Peyer's patch (tissue), 4 donors: ENCODE data around the gene CYSTM1.

Source experiments
- CTCF ChIP-seq, 6 experiments: fragments of 450-650 bp in 4 of 6; fragments of 200-600 bp in 2 of 6; sonication (generic) in 1 of 6; IDR thresholded peaks; one replicate each; pipeline ENCODE4 v1.5.1; 2017 to 2019; ENCODE audit warnings: antibody characterized with exemption in 6 of 6, mild to moderate bottlenecking in 3 of 6, moderate library complexity in 1 of 6
- POLR2A ChIP-seq, 2 donors: fragments of 450-650 bp; IDR thresholded peaks; one replicate each; pipeline ENCODE4 v1.5.1; 2017; ENCODE audit warnings: antibody characterized with exemption in 2 of 2, mild to moderate bottlenecking in 2 of 2, moderate library complexity in 2 of 2

DNA sequence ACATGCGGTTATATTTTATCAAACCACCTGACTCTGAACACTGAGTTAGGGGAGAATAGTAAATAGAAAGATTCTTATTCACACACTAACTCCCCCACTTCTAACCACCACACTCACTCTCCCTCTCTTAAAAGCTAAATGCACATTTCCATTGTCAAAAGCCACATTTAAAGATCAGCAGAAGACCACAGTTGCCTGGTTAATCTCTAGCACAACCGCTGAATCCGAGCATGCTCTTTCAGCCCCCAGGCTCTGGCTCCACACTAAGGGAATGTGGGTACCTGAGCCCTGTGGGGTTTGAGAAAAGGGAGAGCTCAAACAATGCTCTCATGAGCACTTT lies 92.2 kb downstream of the CYSTM1 start:
- TF ChIP-seq CTCF (IDR thresholded peaks at IDR 0.05), result no peak
- TF ChIP-seq POLR2A (IDR thresholded peaks at IDR 0.05), result no peak
